B cell (primary cell): ENCODE results near the gene ARHGEF37. TPM values are rescaled to one million over a fixed set of nuclear protein-coding genes. Genes with fewer than 3 reads are reported as not detected.

Experiments
- ATAC-seq: fragments of 200-7000 bp; cut with Tn5 transposase; one replicate; pipeline ENCODE4 v1.10.0; 2021; ENCODE audit warnings: low read depth, mild to moderate bottlenecking, moderate number of reproducible peaks, moderate library complexity
- CTCF ChIA-PET: fragments of 350-600 bp; sonication (Branson Sonifier 250); formaldehyde crosslinking; loops from one replicate; lab custom pipeline; 2021; ENCODE audit warnings: antibody characterized with exemption, inconsistent platforms; lab: Charles Lee
- POLR2A ChIA-PET: fragments of 350-600 bp; sonication (Branson Sonifier 250); formaldehyde crosslinking; loops from one replicate; lab custom pipeline; 2021; ENCODE audit warnings: antibody characterized with exemption; lab: Charles Lee
- DNase-seq: peaks from one replicate; pipeline ENCODE4 v3.0.0; 2013
- H2AFZ ChIP-seq: 2 replicates; pipeline ENCODE4 v1.6.1; 2012; ENCODE audit warnings: mild to moderate bottlenecking, low read depth, low read length; ENCODE audit not compliant: insufficient read depth, poor library complexity, severe bottlenecking
- H3K27ac ChIP-seq, 2 donors: 1 replicate in 1 of 2; 2 replicates in 1 of 2; pipeline ENCODE4 v1.5.1; 2012 to 2013; ENCODE audit warnings: low read length in 2 of 2, mild to moderate bottlenecking in 2 of 2, moderate library complexity in 1 of 2
- H3K27me3 ChIP-seq, 4 experiments: fragments of 200-600 bp in 1 of 4; sonication (generic) in 1 of 4; replicated peaks in 1 of 4; 1 replicate in 2 of 4; 2 replicates in 2 of 4; pipeline versions ENCODE4 v1.6.1 to v1.7.0; 2013 to 2016; ENCODE audit warnings: low read length in 3 of 4, mild to moderate bottlenecking in 2 of 4, mixed read lengths in 1 of 4, moderate library complexity in 1 of 4; ENCODE audit not compliant: insufficient read depth in 4 of 4, control insufficient read depth in 3 of 4; ENCODE audit errors: control extremely low read depth in 1 of 4
- H3K36me3 ChIP-seq, 2 experiments: replicated peaks in 1 of 2; 1 replicate in 1 of 2; 2 replicates in 1 of 2; pipeline versions ENCODE4 v1.6.1 to v1.7.1; 2013; ENCODE audit warnings: low read length in 1 of 2; ENCODE audit not compliant: insufficient read depth in 2 of 2, control insufficient read depth in 1 of 2; ENCODE audit errors: control extremely low read depth in 1 of 2, extremely low read depth in 1 of 2
- H3K4me1 ChIP-seq, 2 donors: fragments of 200-600 bp in 1 of 2; sonication (generic) in 1 of 2; 1 replicate in 1 of 2; 2 replicates in 1 of 2; pipeline versions ENCODE4 v1.5.1 to v1.6.1; 2013 to 2017; ENCODE audit warnings: low read length in 2 of 2; ENCODE audit not compliant: control insufficient read depth in 2 of 2, insufficient read depth in 2 of 2
- H3K4me2 ChIP-seq: replicated peaks from 2 replicates; pipeline ENCODE3; 2012; ENCODE audit warnings: mild to moderate bottlenecking, low read depth, low read length; ENCODE audit not compliant: poor library complexity, severe bottlenecking
- H3K4me3 ChIP-seq, 5 experiments: fragments of 200-600 bp in 1 of 5; sonication (generic) in 1 of 5; 1 replicate in 3 of 5; 2 replicates in 2 of 5; pipeline versions ENCODE4 v1.5.1 to v1.7.0; 2011 to 2016; ENCODE audit warnings: low read length in 4 of 5, mild to moderate bottlenecking in 4 of 5, low read depth in 2 of 5, control low read depth in 1 of 5, moderate library complexity in 1 of 5; ENCODE audit not compliant: insufficient read depth in 1 of 5; ENCODE audit errors: control extremely low read depth in 1 of 5, extremely low read depth in 1 of 5
- H3K79me2 ChIP-seq: fragments of 200-600 bp; sonication (generic); one replicate; pipeline ENCODE4 v1.6.0; 2016; ENCODE audit warnings: low read length; ENCODE audit not compliant: control insufficient read depth, insufficient read depth
- H3K9ac ChIP-seq: fragments of 200-600 bp; sonication (generic); 2 replicates; pipeline ENCODE4 v1.6.1; 2017; ENCODE audit warnings: mild to moderate bottlenecking, low read length, moderate library complexity
- H3K9me3 ChIP-seq, 3 donors: one replicate each; pipeline versions ENCODE4 v1.6.1 to v1.7.1; 2013; ENCODE audit warnings: low read length in 2 of 3; ENCODE audit not compliant: control insufficient read depth in 2 of 3, insufficient read depth in 1 of 3; ENCODE audit errors: control extremely low read depth in 1 of 3
- H4K20me1 ChIP-seq: 2 replicates; pipeline ENCODE4 v1.6.0; 2012; ENCODE audit warnings: mild to moderate bottlenecking, low read length; ENCODE audit not compliant: insufficient read depth, control insufficient read depth, poor library complexity, severe bottlenecking
- H3K27ac Mint-ChIP-seq: one replicate; pipeline ENCODE4 v1.8.0; 2021; ENCODE audit warnings: mixed read lengths
- H3K27me3 Mint-ChIP-seq: one replicate; pipeline ENCODE4 v1.8.0; 2021; ENCODE audit warnings: mixed read lengths
- H3K4me1 Mint-ChIP-seq: one replicate; pipeline ENCODE4 v1.8.0; 2021; ENCODE audit warnings: mixed read lengths
- H3K4me3 Mint-ChIP-seq: one replicate; pipeline ENCODE4 v1.8.0; 2021; ENCODE audit warnings: mixed read lengths
- H3K9me3 Mint-ChIP-seq: one replicate; pipeline ENCODE4 v1.8.0; 2022; ENCODE audit warnings: mixed read lengths; ENCODE audit not compliant: insufficient read depth
- CTCF ChIP-seq: fragments of 200-600 bp; IDR thresholded peaks from one replicate; pipeline ENCODE4 v1.8.0; 2022; ENCODE audit warnings: antibody characterized with exemption, mild to moderate bottlenecking
- EZH2 ChIP-seq: IDR thresholded peaks from 2 replicates; pipeline ENCODE4 v1.6.1; 2012; ENCODE audit warnings: borderline replicate concordance, low read depth, mild to moderate bottlenecking, moderate library complexity, low read length; ENCODE audit not compliant: insufficient read depth, poor library complexity, severe bottlenecking
- WGBS: methylation state at CpG from one replicate; pipeline ENCODE4 v1.1.5; 2013; ENCODE audit warnings: missing lambda C conversion rate; ENCODE audit not compliant: insufficient coverage; 5-methylcytosine and 5-hydroxymethylcytosine counted together
- intact Hi-C: fragments of 100-400 bp; cut with micrococcal nuclease; formaldehyde crosslinking; loops from one replicate; pipeline ENCODE4 v1.10.0; 2022
- polyA plus RNA-seq: library from polyadenylated mRNA; depleted of rRNA; stranded (reverse); fragments of >200 nt; gene quantifications from 2 replicates; pipeline ENCODE4 v1.2.3, GENCODE V29; 2012
- total RNA-seq, 2 donors: library from RNA; stranded (reverse); fragments of 120-200 nt in 1 of 2; gene quantifications; 1 replicate in 1 of 2; 2 replicates in 1 of 2; pipeline versions ENCODE4 v1.2.3 to v1.2.4, GENCODE V29; 2013 to 2022

ARHGEF37 gene
- total and polyA plus RNA-seq, 2 donors (not counting 1 experiment from before 2014, with no cell fraction given): 0.06 to 1.7 TPM

- Mint-ChIP-seq H3K4me1 (peaks cover 37% of the 10 kb centered on the region), H3K9me3 (no peaks in the 10 kb centered on the region), H3K27ac (peak overlapping the region; percentile 99), H3K4me3 (peak overlapping the region; percentile 97), H3K27me3 (no peaks in the 10 kb centered on the region)
- Histone ChIP-seq H3K9me3 (peaks cover 0 to 2% (median 0%) of the 10 kb centered on the region in 3 donors), H3K36me3 (peaks cover 2 to 39% of the 10 kb centered on the region in 2 experiments), H3K27ac (peak overlapping the region; percentile 87 to 97), H3K9ac (peak overlapping the region; percentile 95), H3K4me1 (peaks cover 20 to 27% of the 10 kb centered on the region in 2 donors), H3K4me2 (peak overlapping the region; percentile 91), H3K27me3 (no peaks in the 10 kb centered on the region), H2AFZ (peak overlapping the region; percentile 86), H3K79me2 (peaks cover 69% of the 10 kb centered on the region), H3K4me3 (peak overlapping the region; percentile 93 to 99 (median 97)), H4K20me1 (peaks cover 44% of the 10 kb centered on the region)
- ATAC-seq (peak; percentile 11), DNase-seq (peak; percentile 80)
- intact Hi-C loops: loop anchor here (2.0 to 10.0 kb wide), 4 partner anchors 55 to 1707 kb away; partner anchors contain the start of genes DCTN4 and PPARGC1B
- CTCF ChIA-PET: interaction anchor here (0.7 to 1.8 kb wide), 8 partner anchors 11 to 819 kb away, joined by 3 to 9 read pairs (median 3); partner anchors contain the start of genes GRPEL2 and PCYOX1L
- WGBS: 1% methylated on average over 15 of the region's 25 CpGs
- POLR2A ChIA-PET: interaction anchor here (0.6 to 1.0 kb wide), 3 partner anchors 10 to 184 kb away, joined by 3 to 9 read pairs (median 7); no protein-coding TSS in a partner anchor
- no peak for TF ChIP-seq CTCF
- no peak for TF ChIP-seq EZH2
Measured at GRCh38 chr5:149549461-149550267, 31.6 kb upstream of the ARHGEF37 start.
